ENCODE data around the gene MAP3K4. TPM values are rescaled to one million over a fixed set of nuclear protein-coding genes. Genes with fewer than 3 reads are reported as not detected.

The MAP3K4 gene
- total and polyA plus RNA-seq, 2 of the 8 experiments (the other 6 are each of a cell fraction or from before 2014, with no cell fraction given) = 16.6 to 51.6 TPM

DNA sequence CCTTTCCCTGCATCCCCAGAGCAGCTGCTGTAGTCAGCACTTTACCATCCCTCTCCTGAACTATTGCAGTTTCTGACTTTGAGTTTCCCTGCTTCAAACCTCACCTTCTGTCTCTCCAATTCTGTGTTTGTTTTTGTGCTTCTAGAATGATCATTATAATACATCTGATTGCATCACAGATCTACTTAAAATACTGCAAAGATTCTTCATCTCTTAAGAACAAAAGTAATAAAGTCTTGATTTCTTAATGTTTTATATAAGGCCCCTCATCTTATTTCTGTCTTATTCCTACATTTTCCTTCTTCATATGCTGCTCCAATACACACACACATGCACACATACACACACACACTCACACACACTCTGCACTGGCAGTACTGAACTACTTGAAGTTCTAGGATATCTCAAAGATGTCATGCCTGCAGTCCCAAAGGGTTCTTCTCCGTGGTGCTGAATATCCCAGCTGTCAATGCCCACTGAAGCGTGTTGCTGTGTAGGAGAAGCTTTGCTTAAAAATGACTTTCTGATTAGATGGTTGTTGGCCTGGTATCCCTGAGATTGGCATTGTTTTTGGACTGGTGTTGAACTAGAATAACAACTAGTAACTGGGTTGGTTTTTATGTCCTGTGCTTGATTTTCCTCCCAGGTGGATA lies 97.2 kb downstream of the MAP3K4 start (continued):
- no peak for TF ChIP-seq CHD7 (IDR thresholded peaks at IDR 0.05; ENCODE audit: insufficient replicate concordance, low read length)
